GM18517 (cell line): ENCODE data around the gene NDEL1.

Experiments
- ATAC-seq: cut with Tn5 transposase; IDR thresholded peaks from one replicate; pipeline ENCODE4 v1.9.1; 2021; ENCODE audit warnings: mild to moderate bottlenecking, moderate library complexity; ENCODE audit not compliant: unreplicated experiment

Gene NDEL1

GRCh38 chr17:8413328-8413727, 22.4 kb upstream of the NDEL1 start:
- ATAC-seq, result no peak

- no peak for ATAC-seq
Observed at GRCh38 chr17:8413938-8414337, 21.7 kb upstream of the NDEL1 start.

GRCh38 chr17:8417806-8418205, 17.9 kb upstream of the NDEL1 start:
- ATAC-seq, result no peak

- ATAC-seq, result no peak
Observed at GRCh38 chr17:8418471-8418870, 17.2 kb upstream of the NDEL1 start.

GRCh38 chr17:8419305-8419704, 16.4 kb upstream of the NDEL1 start:
- ATAC-seq, result no peak

GRCh38 chr17:8420041-8420934, 15.4 kb upstream of the NDEL1 start:
- no peak for ATAC-seq

- no peak for ATAC-seq
Observed at GRCh38 chr17:8421571-8421970, 14.1 kb upstream of the NDEL1 start.

- no peak for ATAC-seq
Observed at GRCh38 chr17:8426094-8426720, 9.5 kb upstream of the NDEL1 start.

GRCh38 chr17:8426802-8427201, 8.9 kb upstream of the NDEL1 start:
- no peak for ATAC-seq

GRCh38 chr17:8430966-8431365, 4.7 kb upstream of the NDEL1 start:
- no peak for ATAC-seq

GRCh38 chr17:8436169-8436843, 622 bp downstream of the NDEL1 start:
- ATAC-seq, result peak; percentile 51

- ATAC-seq, result no peak
Observed at GRCh38 chr17:8436844-8437171, 1.1 kb downstream of the NDEL1 start.

GRCh38 chr17:8438441-8438840, 2.8 kb downstream of the NDEL1 start:
- ATAC-seq, result no peak

- ATAC-seq, result no peak
Observed at GRCh38 chr17:8439681-8440080, 4.0 kb downstream of the NDEL1 start.

- no peak for ATAC-seq
Observed at GRCh38 chr17:8441690-8442089, 6.0 kb downstream of the NDEL1 start.

- no peak for ATAC-seq
Observed at GRCh38 chr17:8442310-8442709, 6.6 kb downstream of the NDEL1 start.

GRCh38 chr17:8443756-8444155, 8.1 kb downstream of the NDEL1 start:
- ATAC-seq, result no peak

- ATAC-seq, result no peak
Observed at GRCh38 chr17:8444494-8444893, 8.8 kb downstream of the NDEL1 start.

GRCh38 chr17:8445536-8445935, 9.9 kb downstream of the NDEL1 start:
- ATAC-seq, result no peak

GRCh38 chr17:8447799-8448198, 12.1 kb downstream of the NDEL1 start:
- ATAC-seq, result no peak

GRCh38 chr17:8448310-8448709, 12.6 kb downstream of the NDEL1 start:
- ATAC-seq, result no peak
